HL-60 (cell line): Measurements from ENCODE around the gene PRDM11.

Source experiments
- GABPA ChIP-seq: IDR thresholded peaks from 2 replicates; pipeline ENCODE4 v1.6.1; 2012; ENCODE audit warnings: low read depth
- POLR2AphosphoS5 ChIP-seq: IDR thresholded peaks from 2 replicates; pipeline ENCODE4 v1.6.1; 2012; ENCODE audit warnings: low read depth
- TF ChIP-seq, protein P1 (sequence below): IDR thresholded peaks from one replicate; pipeline ENCODE4 v1.5.1; 2011; ENCODE audit warnings: low read length, control low read depth, inconsistent platforms; ENCODE audit not compliant: insufficient read depth
- TF ChIP-seq, protein P2 (sequence below): IDR thresholded peaks from 2 replicates; pipeline ENCODE4 v1.6.1; 2012; ENCODE audit warnings: low read depth; ENCODE audit not compliant: insufficient replicate concordance

DNA sequence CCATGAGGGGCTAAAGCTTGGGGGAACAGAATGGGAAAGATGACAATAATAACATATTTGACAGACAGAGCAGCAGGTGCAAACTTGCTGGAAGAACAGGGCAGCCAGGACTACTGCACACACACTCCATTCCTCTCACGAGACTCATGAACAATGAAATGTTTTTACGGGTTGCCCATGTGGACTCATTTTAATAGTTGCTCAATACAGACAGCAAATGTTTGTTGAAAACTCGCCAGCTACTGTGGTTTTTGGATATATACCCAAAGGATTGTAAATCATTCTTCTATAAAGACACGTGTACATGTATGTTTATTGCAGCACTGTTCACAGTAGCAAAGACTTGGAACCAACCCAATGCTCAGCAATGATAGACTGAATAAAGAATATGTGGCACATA lies 129.4 kb downstream of the PRDM11 start:
- TF ChIP-seq, protein P1, sequence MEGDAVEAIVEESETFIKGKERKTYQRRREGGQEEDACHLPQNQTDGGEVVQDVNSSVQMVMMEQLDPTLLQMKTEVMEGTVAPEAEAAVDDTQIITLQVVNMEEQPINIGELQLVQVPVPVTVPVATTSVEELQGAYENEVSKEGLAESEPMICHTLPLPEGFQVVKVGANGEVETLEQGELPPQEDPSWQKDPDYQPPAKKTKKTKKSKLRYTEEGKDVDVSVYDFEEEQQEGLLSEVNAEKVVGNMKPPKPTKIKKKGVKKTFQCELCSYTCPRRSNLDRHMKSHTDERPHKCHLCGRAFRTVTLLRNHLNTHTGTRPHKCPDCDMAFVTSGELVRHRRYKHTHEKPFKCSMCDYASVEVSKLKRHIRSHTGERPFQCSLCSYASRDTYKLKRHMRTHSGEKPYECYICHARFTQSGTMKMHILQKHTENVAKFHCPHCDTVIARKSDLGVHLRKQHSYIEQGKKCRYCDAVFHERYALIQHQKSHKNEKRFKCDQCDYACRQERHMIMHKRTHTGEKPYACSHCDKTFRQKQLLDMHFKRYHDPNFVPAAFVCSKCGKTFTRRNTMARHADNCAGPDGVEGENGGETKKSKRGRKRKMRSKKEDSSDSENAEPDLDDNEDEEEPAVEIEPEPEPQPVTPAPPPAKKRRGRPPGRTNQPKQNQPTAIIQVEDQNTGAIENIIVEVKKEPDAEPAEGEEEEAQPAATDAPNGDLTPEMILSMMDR: no peak
- TF ChIP-seq POLR2AphosphoS5 (no peak), GABPA (no peak)
- TF ChIP-seq, protein P2, sequence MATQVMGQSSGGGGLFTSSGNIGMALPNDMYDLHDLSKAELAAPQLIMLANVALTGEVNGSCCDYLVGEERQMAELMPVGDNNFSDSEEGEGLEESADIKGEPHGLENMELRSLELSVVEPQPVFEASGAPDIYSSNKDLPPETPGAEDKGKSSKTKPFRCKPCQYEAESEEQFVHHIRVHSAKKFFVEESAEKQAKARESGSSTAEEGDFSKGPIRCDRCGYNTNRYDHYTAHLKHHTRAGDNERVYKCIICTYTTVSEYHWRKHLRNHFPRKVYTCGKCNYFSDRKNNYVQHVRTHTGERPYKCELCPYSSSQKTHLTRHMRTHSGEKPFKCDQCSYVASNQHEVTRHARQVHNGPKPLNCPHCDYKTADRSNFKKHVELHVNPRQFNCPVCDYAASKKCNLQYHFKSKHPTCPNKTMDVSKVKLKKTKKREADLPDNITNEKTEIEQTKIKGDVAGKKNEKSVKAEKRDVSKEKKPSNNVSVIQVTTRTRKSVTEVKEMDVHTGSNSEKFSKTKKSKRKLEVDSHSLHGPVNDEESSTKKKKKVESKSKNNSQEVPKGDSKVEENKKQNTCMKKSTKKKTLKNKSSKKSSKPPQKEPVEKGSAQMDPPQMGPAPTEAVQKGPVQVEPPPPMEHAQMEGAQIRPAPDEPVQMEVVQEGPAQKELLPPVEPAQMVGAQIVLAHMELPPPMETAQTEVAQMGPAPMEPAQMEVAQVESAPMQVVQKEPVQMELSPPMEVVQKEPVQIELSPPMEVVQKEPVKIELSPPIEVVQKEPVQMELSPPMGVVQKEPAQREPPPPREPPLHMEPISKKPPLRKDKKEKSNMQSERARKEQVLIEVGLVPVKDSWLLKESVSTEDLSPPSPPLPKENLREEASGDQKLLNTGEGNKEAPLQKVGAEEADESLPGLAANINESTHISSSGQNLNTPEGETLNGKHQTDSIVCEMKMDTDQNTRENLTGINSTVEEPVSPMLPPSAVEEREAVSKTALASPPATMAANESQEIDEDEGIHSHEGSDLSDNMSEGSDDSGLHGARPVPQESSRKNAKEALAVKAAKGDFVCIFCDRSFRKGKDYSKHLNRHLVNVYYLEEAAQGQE: no peak
